Ovary (tissue), 9 donors: ENCODE results near the gene RSPO3. TPM values are rescaled to one million over a fixed set of nuclear protein-coding genes. Genes with fewer than 3 reads are reported as not detected.

ENCODE experiments used
- DNase-seq, 5 donors: peaks; one replicate each; pipeline ENCODE4 v3.0.0-alpha.2; 2019 to 2020
- H3K27ac ChIP-seq, 2 donors: fragments of 200-600 bp; one replicate each; pipeline versions ENCODE4 v1.5.1 to v1.8.0; 2019 to 2022
- H3K27me3 ChIP-seq: fragments of 200-600 bp; one replicate; pipeline ENCODE4 v1.8.0; 2022
- H3K36me3 ChIP-seq: fragments of 200-600 bp; sonication (generic); one replicate; pipeline ENCODE4 v1.5.1; 2019
- H3K4me1 ChIP-seq: one replicate; pipeline ENCODE4 v1.8.1; 2013; ENCODE audit warnings: mild to moderate bottlenecking, moderate library complexity; ENCODE audit not compliant: insufficient read depth
- H3K4me3 ChIP-seq: fragments of 200-600 bp; sonication (generic); one replicate; pipeline ENCODE4 v1.5.1; 2017
- H3K9me3 ChIP-seq, 2 donors: fragments of 200-600 bp in 1 of 2; sonication (generic) in 1 of 2; one replicate each; pipeline versions ENCODE4 v1.5.1 to v1.8.1; 2013 to 2019; ENCODE audit warnings: mild to moderate bottlenecking in 1 of 2, moderate library complexity in 1 of 2
- EP300 ChIP-seq: sonication (generic); formaldehyde crosslinking; IDR thresholded peaks from one replicate; pipeline ENCODE4 v1.6.1; 2017; ENCODE audit warnings: antibody characterized with exemption
- POLR2A ChIP-seq: fragments of 450-650 bp; IDR thresholded peaks from one replicate; pipeline ENCODE4 v1.6.1; 2017; ENCODE audit warnings: antibody characterized with exemption, mild to moderate bottlenecking, moderate library complexity
- WGBS, 3 donors: extraction: QIAGEN DNeasy Blood & Tissue Kit in 1 of 3; methylation state at CpG; one replicate each; pipeline versions ENCODE4 v1.1.5 to v1.1.7; 2013 to 2017; 5-methylcytosine and 5-hydroxymethylcytosine counted together
- intact Hi-C, 4 donors: fragments of 100-400 bp; cut with DNase I; formaldehyde crosslinking; loops; one replicate each; pipeline versions ENCODE4 v1.11.0 to v1.15.1; 2022 to 2023
- polyA plus RNA-seq, 2 donors: library from polyadenylated mRNA; stranded (reverse); fragments of 200-250 nt in 1 of 2; fragments of 350-450 nt in 1 of 2; fragmentation: Illumina TruSeq in 1 of 2; extraction: RNeasy Lipid Tissue Mini Kit (QIAGEN cat#74804) in 1 of 2; gene quantifications; one replicate each; pipeline ENCODE4 v1.2.3, GENCODE V29; 2013 to 2014
- total RNA-seq, 7 donors: library from RNA; depleted of rRNA in 2 of 7; stranded (reverse); fragments of >200 nt in 2 of 7; fragmentation: NEBNext Ultra II Directional in 3 of 7; extraction: Animal tissue kit (Norgen Biotek cat#: 25700) in 3 of 7; gene quantifications; one replicate each; pipeline versions ENCODE4 v1.1.0 to v1.2.4, GENCODE V29; 2016 to 2023
- TF ChIP-seq, protein P1 (sequence below), 3 donors: fragments of 450-650 bp in 2 of 3; fragments of 200-600 bp in 1 of 3; IDR thresholded peaks; one replicate each; pipeline versions ENCODE4 v1.5.1 to v1.8.0; 2016 to 2022; ENCODE audit warnings: antibody characterized with exemption in 3 of 3, mild to moderate bottlenecking in 1 of 3
- donor health status: DM: no; HTN: no; CAD: no; lungs with moderate emphysema.
- donor health status: DM: no; HTN: no; CAD: no.
- donor health status: Bipolar disorder and iron deficiency.
- donor health status: DM: yes; HTN: yes; CAD: no.
- donor health status: DM: no; HTN: no; CAD: no.
- donor health status: DM: yes; HTN: yes; CAD: no.

The RSPO3 gene
- total and polyA plus RNA-seq, 9 donors = 0.12 to 35.9 (median 1.6) TPM; not detected in 1

DNA sequence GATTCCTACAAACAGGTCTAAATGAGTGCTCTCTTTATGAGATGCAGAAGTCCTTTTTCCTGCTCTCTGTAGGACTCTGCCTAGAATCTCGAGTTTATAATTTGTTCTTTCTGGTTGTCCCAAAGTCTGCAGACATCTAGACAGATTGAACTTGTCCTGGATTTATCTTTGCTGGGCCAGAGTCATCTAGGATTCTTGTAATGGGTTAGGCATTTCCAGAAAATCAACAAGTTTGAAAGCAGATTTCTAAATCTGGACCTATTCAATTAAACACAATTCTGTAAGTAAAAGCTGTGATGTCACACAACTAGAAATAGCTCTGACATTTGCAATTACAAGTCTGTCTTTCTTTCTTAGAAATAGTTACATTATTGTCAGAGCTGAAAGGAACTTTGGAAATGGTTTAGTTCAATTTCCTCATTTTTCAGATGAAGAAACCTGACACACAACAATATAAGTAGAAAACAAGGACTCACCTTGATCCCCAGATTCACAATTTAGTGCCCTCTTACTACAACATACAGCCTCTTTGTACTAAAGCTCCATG, 4.2 kb upstream of the RSPO3 start:
- no peak overlapping the region for H3K27ac ChIP-seq
- H3K36me3 ChIP-seq = no peaks in the 10 kb centered on the region
- no peaks in the 10 kb centered on the region for H3K9me3 ChIP-seq
- WGBS, 3 donors = 32 to 61% (median 52%) methylated on average over 1 of the region's 1 CpG
- intact Hi-C loops = no loop called here
- H3K27me3 ChIP-seq = no peaks in the 10 kb centered on the region
- TF ChIP-seq EP300 (no peak), POLR2A (no peak)
- TF ChIP-seq, protein P1, sequence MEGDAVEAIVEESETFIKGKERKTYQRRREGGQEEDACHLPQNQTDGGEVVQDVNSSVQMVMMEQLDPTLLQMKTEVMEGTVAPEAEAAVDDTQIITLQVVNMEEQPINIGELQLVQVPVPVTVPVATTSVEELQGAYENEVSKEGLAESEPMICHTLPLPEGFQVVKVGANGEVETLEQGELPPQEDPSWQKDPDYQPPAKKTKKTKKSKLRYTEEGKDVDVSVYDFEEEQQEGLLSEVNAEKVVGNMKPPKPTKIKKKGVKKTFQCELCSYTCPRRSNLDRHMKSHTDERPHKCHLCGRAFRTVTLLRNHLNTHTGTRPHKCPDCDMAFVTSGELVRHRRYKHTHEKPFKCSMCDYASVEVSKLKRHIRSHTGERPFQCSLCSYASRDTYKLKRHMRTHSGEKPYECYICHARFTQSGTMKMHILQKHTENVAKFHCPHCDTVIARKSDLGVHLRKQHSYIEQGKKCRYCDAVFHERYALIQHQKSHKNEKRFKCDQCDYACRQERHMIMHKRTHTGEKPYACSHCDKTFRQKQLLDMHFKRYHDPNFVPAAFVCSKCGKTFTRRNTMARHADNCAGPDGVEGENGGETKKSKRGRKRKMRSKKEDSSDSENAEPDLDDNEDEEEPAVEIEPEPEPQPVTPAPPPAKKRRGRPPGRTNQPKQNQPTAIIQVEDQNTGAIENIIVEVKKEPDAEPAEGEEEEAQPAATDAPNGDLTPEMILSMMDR (IDR thresholded peaks at IDR 0.05) = no peak
- peaks cover 2% of the 10 kb centered on the region for H3K4me1 ChIP-seq
- no peak for DNase-seq
- H3K4me3 ChIP-seq = no peak overlapping the region

DNA sequence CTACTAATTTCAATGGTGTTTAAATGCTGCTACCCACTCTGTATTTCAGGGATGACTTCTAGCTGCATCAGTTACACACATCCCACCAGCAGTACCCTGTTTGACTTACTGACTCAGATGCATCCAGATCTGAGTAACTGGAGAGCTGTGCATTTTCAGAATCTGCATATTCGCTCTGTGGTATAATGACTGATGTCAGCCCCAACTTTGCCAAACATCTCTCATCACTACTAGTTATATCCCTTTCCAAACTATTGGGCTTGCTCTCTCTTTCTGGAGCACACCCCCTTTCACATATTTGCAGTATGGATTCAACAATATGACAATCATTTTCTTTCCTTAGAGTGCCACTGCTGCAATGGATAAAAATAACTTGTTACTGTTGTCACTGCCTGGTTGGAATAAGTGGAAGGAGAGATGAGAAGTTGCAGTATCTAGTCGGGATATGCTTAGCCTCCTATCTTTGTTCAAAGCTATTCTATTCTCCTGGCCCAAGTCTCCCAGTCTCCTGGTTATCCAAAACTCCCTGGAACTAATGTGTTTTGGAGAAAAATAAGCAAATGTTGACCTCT, 3.3 kb upstream of the RSPO3 start:
- Histone ChIP-seq H3K9me3 (no peaks in the 10 kb centered on the region), H3K4me3 (no peak overlapping the region), H3K27ac (no peak overlapping the region), H3K27me3 (no peaks in the 10 kb centered on the region), H3K4me1 (peaks cover 5% of the 10 kb centered on the region), H3K36me3 (no peaks in the 10 kb centered on the region)
- no peak for TF ChIP-seq POLR2A
- 63 to 72% (median 68%) methylated on average over 2 of the region's 2 CpGs for WGBS, 3 donors
- intact Hi-C loops = no loop called here
- DNase-seq = no peak

DNA sequence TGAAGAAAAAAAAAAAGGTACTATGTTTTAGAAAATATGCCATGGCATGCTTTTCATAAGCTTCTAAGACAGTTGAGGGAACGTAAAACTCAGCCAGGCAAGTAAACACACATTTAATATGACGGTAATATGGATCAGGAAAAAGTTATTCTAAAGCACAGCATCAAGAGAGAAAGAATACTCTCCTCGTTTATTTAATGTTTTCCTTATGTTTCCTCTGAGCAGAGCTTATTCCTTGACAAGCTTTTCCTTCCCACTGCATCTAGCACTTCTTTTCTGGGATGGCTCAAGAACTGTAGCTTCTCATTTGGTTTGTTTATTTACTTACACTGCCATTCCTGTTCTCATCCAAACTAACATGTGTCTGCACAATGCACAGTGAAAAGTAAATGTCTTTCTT, 2.7 kb upstream of the RSPO3 start:
- WGBS, 3 donors = 56 to 67% (median 57%) methylated on average over 3 of the region's 3 CpGs
- Histone ChIP-seq H3K27me3 (no peaks in the 10 kb centered on the region), H3K4me1 (peaks cover 5% of the 10 kb centered on the region), H3K36me3 (no peaks in the 10 kb centered on the region), H3K27ac (no peak overlapping the region), H3K4me3 (no peak overlapping the region), H3K9me3 (no peaks in the 10 kb centered on the region)
- DNase-seq = no peak
- intact Hi-C loops = no loop called here
- no peak for TF ChIP-seq POLR2A
- TF ChIP-seq, protein P1 (IDR thresholded peaks at IDR 0.05) = no peak
- no peak for TF ChIP-seq EP300

DNA sequence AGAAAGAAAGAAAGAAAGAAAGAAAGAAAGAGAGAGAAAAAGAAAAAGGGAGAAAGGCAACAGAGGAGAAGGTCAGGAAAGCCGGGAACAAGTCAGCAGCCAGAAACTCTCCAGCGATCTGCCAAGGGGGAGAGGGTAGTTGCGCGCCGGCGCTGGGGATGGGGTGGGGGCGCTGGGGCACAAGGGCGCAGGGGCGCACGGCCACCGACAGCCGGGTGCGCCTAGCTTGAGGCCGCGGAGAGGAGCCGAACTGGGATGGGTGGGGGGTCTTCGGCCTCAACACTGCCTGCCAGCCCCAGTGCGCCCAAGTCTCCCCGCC, 533 bp upstream of the RSPO3 start:
- intact Hi-C loops = no loop called here
- H3K4me1 ChIP-seq = peaks cover 5% of the 10 kb centered on the region
- DNase-seq = no peak

More for the DNA sequence above, 533 bp upstream of the RSPO3 start:
- WGBS, 3 donors = 1% methylated on average over 19 of the region's 19 CpGs
- no peak for TF ChIP-seq POLR2A
- TF ChIP-seq EP300 = no peak
- TF ChIP-seq, protein P1 (IDR thresholded peaks at IDR 0.05) = no peak
- Histone ChIP-seq H3K36me3 (no peaks in the 10 kb centered on the region), H3K9me3 (no peaks in the 10 kb centered on the region), H3K4me3 (peak overlapping the region; percentile 44), H3K27me3 (no peaks in the 10 kb centered on the region), H3K27ac (no peak overlapping the region)
